AG04449 (cell line): ENCODE measurements around the gene PRLH.

ENCODE experiments used
- CTCF ChIA-PET: fragments of 350-600 bp; formaldehyde crosslinking; extraction: SDS; loops from one replicate; lab custom pipeline; 2021; ENCODE audit warnings: antibody characterized with exemption; lab: Yijun Ruan, JAX
- POLR2A ChIA-PET: fragments of 400-600, 350-600 bp; formaldehyde crosslinking; extraction: SDS; loops from one replicate; lab custom pipeline; 2020; ENCODE audit warnings: antibody characterized with exemption, inconsistent platforms; lab: Yijun Ruan, JAX
- DNase-seq: peaks from one replicate; pipeline ENCODE4 v3.0.0-alpha.2; 2010; ENCODE audit warnings: low read depth, low spot score
- H3K4me3 ChIP-seq: 2 replicates; pipeline ENCODE4 v1.5.1; 2011; ENCODE audit warnings: low read depth, mild to moderate bottlenecking, control low read depth, low read length
- TF ChIP-seq, protein P1 (sequence below): IDR thresholded peaks from one replicate; pipeline ENCODE4 v1.5.1; 2011; ENCODE audit warnings: mild to moderate bottlenecking, moderate library complexity, low read length, control low read depth, inconsistent platforms; ENCODE audit not compliant: insufficient read depth; ENCODE audit errors: missing control alignments

PRLH gene

DNA sequence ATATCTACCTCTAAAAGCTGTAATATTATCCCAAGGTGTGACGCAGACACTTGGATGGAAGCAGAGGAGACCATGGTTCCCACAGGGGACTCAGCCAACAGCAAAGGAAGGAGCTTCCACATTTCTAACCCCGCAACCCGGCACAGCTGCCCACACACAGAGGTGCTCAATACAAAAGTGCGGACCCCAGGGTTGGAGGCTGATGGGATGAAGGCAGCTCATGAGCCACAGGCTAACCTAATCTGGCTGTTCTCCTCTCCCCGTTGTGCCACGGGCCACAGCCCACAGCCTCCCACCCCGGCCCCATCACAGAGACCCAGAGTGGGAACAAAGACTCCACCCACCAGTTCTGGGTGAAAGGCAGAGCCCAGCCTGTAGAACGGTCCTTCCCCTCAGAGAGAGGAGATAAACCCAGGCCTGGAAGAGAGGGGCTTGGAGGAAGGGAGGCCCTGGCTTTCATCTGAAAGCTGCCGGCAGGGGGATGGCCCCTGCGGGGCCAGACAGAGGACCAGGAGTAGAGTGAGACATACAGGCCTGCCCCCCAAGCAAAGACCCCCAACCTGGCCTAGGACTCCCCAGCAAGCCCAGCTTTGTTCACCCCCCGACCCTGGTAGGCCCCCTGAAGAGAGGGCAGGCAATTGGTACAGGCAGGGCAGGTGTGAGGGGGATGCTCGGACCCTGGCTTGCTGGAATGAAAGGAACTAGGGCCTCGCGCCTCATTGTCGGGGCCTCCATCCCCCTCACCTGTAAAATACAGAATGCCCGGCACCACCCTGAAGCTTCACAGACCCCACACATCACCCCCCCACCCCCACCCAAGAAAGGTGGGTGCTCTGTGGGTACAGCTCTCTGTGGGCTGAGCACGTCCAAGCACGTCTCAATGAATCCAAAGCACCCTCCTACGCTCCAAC is 17.3 kb downstream of the PRLH start:
- POLR2A ChIA-PET = no interaction called here
- CTCF ChIA-PET = interaction anchor here (0.6 to 13.6 kb wide), 10 partner anchors 11 to 193 kb away, joined by 3 to 197 read pairs (median 3); no protein-coding TSS in a partner anchor
- no peak overlapping the region for H3K4me3 ChIP-seq
- no peak for DNase-seq
- TF ChIP-seq, protein P1, sequence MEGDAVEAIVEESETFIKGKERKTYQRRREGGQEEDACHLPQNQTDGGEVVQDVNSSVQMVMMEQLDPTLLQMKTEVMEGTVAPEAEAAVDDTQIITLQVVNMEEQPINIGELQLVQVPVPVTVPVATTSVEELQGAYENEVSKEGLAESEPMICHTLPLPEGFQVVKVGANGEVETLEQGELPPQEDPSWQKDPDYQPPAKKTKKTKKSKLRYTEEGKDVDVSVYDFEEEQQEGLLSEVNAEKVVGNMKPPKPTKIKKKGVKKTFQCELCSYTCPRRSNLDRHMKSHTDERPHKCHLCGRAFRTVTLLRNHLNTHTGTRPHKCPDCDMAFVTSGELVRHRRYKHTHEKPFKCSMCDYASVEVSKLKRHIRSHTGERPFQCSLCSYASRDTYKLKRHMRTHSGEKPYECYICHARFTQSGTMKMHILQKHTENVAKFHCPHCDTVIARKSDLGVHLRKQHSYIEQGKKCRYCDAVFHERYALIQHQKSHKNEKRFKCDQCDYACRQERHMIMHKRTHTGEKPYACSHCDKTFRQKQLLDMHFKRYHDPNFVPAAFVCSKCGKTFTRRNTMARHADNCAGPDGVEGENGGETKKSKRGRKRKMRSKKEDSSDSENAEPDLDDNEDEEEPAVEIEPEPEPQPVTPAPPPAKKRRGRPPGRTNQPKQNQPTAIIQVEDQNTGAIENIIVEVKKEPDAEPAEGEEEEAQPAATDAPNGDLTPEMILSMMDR = no peak

DNA sequence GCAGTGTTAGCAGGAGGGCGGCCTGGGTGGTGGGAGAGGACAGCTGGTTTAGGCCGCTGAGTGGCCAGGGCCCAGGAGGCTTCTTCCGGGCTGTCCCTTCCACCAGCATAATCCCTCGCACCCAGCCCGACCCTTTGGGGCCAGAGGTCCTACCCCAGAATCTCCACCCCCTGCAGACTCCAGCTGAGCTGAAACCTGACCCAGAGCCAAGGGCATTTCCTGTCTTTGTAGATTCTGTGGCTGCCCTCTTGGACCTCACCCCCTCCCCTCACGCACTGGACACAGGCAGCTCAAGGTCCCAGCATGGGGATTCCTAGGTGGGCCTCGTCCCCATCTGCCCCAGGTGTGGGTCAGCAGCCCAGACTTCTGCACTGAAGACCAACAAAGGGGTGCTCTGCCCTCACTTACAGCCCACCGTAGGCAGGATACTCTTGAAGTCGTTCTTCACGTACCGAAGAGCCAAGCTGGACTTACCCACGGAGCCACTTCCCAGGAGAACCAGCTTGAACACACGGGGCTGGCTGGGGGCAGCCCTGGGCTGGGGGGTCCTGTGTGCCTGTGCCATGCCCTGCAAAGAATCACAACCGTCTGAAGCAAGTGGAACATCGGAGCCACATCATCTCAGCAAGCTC is 19.3 kb downstream of the PRLH start:
- POLR2A ChIA-PET = no interaction called here
- CTCF ChIA-PET = interaction anchor here (1.0 to 13.6 kb wide), 5 partner anchors 9 to 161 kb away, joined by 3 to 197 read pairs (median 5); no protein-coding TSS in a partner anchor
- TF ChIP-seq, protein P1 = no peak
- no peak for DNase-seq
- no peak overlapping the region for H3K4me3 ChIP-seq

DNA sequence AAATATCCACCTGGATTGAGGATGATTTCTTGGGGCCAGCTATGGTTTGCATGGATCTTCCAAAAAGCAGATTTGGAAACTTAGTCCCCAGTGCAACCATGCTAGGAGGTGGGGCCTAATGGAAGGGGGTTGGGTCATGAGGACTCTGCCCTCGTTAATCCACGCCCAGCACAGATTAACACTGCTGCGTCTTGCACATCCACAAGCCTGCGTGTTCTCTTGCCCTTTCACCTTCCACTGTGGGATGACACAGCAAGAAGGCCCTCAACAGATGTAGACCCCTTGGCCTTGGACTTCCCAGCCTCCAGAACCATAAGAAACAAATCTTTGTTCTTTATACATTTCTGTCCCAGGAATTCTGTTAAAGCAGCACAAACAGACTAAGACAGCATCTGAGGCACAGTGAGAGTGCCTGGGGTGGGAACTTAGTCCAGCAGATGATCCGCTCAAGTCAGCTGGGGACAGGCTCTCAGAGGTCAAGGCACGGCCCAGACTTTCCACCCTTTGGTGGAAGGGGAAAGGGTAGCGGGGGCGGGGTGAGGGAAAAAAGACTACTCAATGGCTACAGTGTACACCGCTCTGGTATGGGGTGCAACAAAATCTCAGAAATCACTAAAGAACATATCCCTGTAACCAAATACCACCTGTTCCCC is 21.8 kb downstream of the PRLH start:
- DNase-seq = no peak
- CTCF ChIA-PET = interaction anchor here (0.8 to 13.6 kb wide), 3 partner anchors 9 to 158 kb away, joined by 3 to 197 read pairs (median 5); no protein-coding TSS in a partner anchor
- H3K4me3 ChIP-seq = no peak overlapping the region
- TF ChIP-seq, protein P1 = no peak
- POLR2A ChIA-PET = no interaction called here

DNA sequence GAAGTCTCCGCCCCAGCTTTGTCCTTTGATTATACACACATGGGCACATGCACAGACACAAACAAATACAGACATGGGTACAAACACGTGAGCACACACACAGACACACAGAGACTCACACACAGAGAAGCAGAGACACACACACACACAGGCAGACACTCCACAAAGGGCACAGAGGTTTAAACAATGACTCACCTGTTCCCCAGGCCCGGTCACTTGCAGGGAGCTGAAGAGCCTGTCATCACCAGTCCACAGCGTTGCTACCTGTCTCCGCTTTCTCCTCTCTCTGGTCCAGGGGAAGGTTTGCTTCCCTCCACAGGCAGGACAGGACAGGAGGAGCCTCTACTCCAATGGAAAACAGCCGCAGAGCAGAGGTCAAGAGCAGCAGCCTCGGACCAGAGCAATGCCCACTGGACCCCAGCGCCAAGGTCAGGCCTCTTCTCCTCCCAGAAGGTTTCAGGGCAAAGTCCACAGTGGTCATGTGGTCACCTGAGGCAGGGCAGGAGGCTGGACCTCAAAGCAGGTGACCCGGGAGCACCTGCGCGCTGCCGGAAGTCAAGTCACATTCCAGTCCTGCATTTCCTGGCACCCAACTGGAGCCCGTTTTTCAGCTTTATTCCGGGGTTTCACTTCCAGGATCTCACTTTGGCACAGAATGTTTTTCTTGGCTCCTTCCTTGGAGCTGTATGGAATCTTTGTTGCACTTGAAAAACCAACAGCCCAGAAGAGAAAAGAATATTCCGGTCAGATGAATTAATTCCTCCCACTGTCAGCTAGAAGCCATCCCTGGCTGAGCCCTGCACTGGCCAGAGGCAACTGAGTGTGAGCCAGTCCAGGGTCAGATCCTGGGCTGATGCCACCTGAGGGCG is 24.1 kb downstream of the PRLH start, which contains the start of gene RAB17:
Gene RAB17, minus strand, starts transcription at position 463 of the 869 bp plus-strand sequence. CDS start 4,580 bp downstream, outside the sequence.
- ChIA-PET POLR2A (interaction anchor here (0.6 kb wide), 1 partner anchor 65 kb away, joined by 3 read pairs; no protein-coding TSS in a partner anchor), CTCF (interaction anchor here (1.0 to 4.4 kb wide), 5 partner anchors 9 to 184 kb away, joined by 3 to 18 read pairs (median 10); no protein-coding TSS in a partner anchor)
- peak; percentile 7 for DNase-seq
- no peak within 1 kb of the TSS for H3K4me3 ChIP-seq
- TF ChIP-seq, protein P1 = no peak

DNA sequence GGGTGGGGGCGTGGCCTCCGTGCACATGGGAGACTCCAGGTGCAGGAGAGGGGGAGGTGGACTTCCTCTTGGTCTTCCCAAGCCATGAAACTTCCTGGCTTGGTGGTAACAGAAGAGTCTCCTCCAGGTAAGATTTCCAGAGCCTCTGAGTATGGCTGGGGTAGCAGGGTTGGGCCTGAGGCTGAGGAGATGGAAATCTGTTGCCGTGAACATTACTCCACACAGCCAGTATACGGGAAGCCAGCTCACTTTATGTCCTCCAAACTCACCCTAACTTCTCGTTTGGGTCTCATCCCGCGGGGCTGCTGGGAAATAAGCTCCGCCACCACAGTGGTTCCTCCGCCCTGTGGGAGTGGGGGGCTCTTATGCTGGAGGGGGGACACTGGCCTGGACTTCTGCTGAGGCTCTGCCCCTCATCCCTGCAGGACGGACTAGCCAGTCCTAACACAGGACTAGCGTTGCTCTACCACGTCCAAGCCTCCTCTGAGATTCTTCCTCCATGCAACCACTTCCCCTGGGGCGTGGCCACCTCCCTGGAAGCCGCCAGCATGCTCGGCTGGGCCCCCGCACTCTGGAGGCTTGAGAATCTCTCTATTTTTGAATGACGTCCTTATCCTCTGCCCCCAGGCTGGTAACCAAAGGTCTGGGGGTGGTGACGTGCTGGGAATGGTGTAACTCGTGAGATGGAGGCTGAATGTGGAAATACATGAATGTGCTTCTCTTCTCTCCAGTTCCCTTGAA is 24.9 kb downstream of the PRLH start:
- CTCF ChIA-PET = interaction anchor here (1.4 to 4.4 kb wide), 4 partner anchors 9 to 183 kb away, joined by 3 to 18 read pairs (median 12); no protein-coding TSS in a partner anchor
- no peak for DNase-seq

More for the DNA sequence above, 24.9 kb downstream of the PRLH start:
- POLR2A ChIA-PET = interaction anchor here (0.6 kb wide), 1 partner anchor 65 kb away, joined by 3 read pairs; no protein-coding TSS in a partner anchor
- H3K4me3 ChIP-seq = no peak overlapping the region
- TF ChIP-seq, protein P1 = no peak
